Measurements from ENCODE around the gene SRD5A3. TPM values are rescaled to one million over a fixed set of nuclear protein-coding genes. Genes with fewer than 3 reads are reported as not detected.

SRD5A3 gene
- total and polyA plus RNA-seq, 2 donors (not counting 3 experiments of a cell fraction or from before 2014, with no cell fraction given): 23.6 to 24.3 TPM

DNA sequence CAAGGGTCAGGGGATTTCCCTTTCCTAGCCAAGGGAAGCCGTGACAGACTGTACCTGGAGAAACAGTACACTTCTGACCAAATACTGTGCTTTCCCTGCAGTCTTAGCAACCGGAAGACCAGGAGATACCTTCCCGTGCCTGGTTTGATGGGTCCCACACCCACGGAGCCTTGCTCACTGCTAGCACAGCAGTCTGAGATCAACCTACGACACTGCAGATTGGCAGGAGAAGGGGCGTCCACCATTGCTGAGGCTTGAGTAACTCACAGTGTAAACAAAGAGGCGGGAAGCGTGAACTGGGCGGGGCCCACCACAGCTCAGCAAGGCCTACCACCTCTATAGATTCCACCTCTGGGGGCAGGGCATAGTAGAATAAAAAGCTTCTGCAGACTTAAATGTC lies 48.7 kb upstream of the SRD5A3 start:
- POLR2A ChIA-PET: no interaction called here
- H3K36me3 ChIP-seq (ENCODE audit: control insufficient read depth in 2 of 2, extremely low read depth in 1 of 2, insufficient read depth in 2 of 2, low read length in 2 of 2): no peaks in the 10 kb centered on the region
- no peak overlapping the region for H2AFZ ChIP-seq (ENCODE audit: low read depth, low read length)
- no peaks in the 10 kb centered on the region for H3K79me2 ChIP-seq (ENCODE audit: control insufficient read depth, insufficient read depth, low read length)
- peaks cover 0 to 4% of the 10 kb centered on the region in 2 experiments for H3K27me3 ChIP-seq (ENCODE audit: control insufficient read depth in 2 of 2, insufficient read depth in 2 of 2, low read length in 2 of 2)
- intact Hi-C loops (cut with micrococcal nuclease): loop anchor here (2.0 to 5.0 kb wide), 2 partner anchors 23 to 45 kb away; no protein-coding TSS in a partner anchor
- peaks cover 20% of the 10 kb centered on the region for H3K4me1 ChIP-seq (ENCODE audit: control insufficient read depth, extremely low read depth, insufficient read depth, low read length)
- dilution Hi-C loops (cut with MboI; ENCODE audit: extremely low pct_ligation_motif_present, low sequenced_read_pairs): no loop called here
- CTCF ChIA-PET: interaction anchor here (1.9 kb wide), 1 partner anchor 15 kb away, joined by 7 read pairs; no protein-coding TSS in a partner anchor
- no peak overlapping the region for H3K27ac ChIP-seq (ENCODE audit: insufficient read depth, low read depth, low read length)
- no peaks in the 10 kb centered on the region for H3K9me3 ChIP-seq (replicated peaks; ENCODE audit: control insufficient read depth, insufficient read depth, low read length)
- no peak for DNase-seq (ENCODE audit: low read depth, low spot score)
- H4K20me1 ChIP-seq (replicated peaks; ENCODE audit: control insufficient read depth, extremely low read depth, insufficient read depth, low read length): no peaks in the 10 kb centered on the region
- no TSS peak for BruUV-seq (replicated peaks)
- no peak overlapping the region for H3K4me2 ChIP-seq (ENCODE audit: insufficient read depth, low read length)
- no peak for FAIRE-seq
- no peak overlapping the region for H3K9ac ChIP-seq (replicated peaks; ENCODE audit: extremely low read depth, insufficient read depth, low read length)
- H3K4me3 ChIP-seq (replicated peaks in 1 of 3; ENCODE audit: insufficient read depth in 1 of 3, low read depth in 1 of 3, low read length in 3 of 3): no peak overlapping the region
- H3K9me1 ChIP-seq (replicated peaks; ENCODE audit: control insufficient read depth, extremely low read depth, insufficient read depth, low read length): no peaks in the 10 kb centered on the region
- TF ChIP-seq POLR2A (IDR thresholded peaks at IDR 0.05; ENCODE audit: low read depth, low read length) (no peak), POLR2AphosphoS5 (IDR thresholded peaks at IDR 0.05; ENCODE audit: insufficient read depth, low read depth, low read length) (no peak), MYC (IDR thresholded peaks at IDR 0.05; ENCODE audit: low read depth, low read length) (no peak), EZH2 (IDR thresholded peaks at IDR 0.05; ENCODE audit: borderline replicate concordance, low read depth, low read length, severe bottlenecking) (no peak), FOS (IDR thresholded peaks at IDR 0.05; ENCODE audit: borderline replicate concordance, insufficient read depth, low read length) (no peak), GATA2 (IDR thresholded peaks at IDR 0.05; ENCODE audit: insufficient read depth, insufficient read length, low read depth, low read length) (no peak), JUN (IDR thresholded peaks at IDR 0.05; ENCODE audit: borderline replicate concordance, insufficient read depth, insufficient read length, low read depth) (no peak)
- TF ChIP-seq, protein P1, sequence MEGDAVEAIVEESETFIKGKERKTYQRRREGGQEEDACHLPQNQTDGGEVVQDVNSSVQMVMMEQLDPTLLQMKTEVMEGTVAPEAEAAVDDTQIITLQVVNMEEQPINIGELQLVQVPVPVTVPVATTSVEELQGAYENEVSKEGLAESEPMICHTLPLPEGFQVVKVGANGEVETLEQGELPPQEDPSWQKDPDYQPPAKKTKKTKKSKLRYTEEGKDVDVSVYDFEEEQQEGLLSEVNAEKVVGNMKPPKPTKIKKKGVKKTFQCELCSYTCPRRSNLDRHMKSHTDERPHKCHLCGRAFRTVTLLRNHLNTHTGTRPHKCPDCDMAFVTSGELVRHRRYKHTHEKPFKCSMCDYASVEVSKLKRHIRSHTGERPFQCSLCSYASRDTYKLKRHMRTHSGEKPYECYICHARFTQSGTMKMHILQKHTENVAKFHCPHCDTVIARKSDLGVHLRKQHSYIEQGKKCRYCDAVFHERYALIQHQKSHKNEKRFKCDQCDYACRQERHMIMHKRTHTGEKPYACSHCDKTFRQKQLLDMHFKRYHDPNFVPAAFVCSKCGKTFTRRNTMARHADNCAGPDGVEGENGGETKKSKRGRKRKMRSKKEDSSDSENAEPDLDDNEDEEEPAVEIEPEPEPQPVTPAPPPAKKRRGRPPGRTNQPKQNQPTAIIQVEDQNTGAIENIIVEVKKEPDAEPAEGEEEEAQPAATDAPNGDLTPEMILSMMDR (IDR thresholded peaks at IDR 0.05; ENCODE audit: extremely low read depth in 1 of 2, insufficient read depth in 1 of 2, low read depth in 1 of 2, low read length in 2 of 2): no peak
- TF ChIP-seq, protein P2, sequence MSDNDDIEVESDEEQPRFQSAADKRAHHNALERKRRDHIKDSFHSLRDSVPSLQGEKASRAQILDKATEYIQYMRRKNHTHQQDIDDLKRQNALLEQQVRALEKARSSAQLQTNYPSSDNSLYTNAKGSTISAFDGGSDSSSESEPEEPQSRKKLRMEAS (IDR thresholded peaks at IDR 0.05; ENCODE audit: insufficient read depth, insufficient read length): no peak
